Hepatocyte (in vitro differentiated cells): ENCODE measurements around the gene CRTAP.

Experiments
- CTCF ChIP-seq: fragments of 200-600 bp; sonication (generic); IDR thresholded peaks from 2 replicates; pipeline ENCODE4 v1.5.1; 2016; ENCODE audit warnings: antibody characterized with exemption, mild to moderate bottlenecking; ENCODE audit not compliant: poor library complexity
- EZH2 ChIP-seq: fragments of 200-600 bp; sonication (generic); IDR thresholded peaks from 2 replicates; pipeline ENCODE4 v1.6.1; 2016; ENCODE audit warnings: antibody characterized with exemption, mild to moderate bottlenecking, borderline replicate concordance
- EZH2phosphoT487 ChIP-seq: fragments of 200-600 bp; sonication (generic); IDR thresholded peaks from one replicate; pipeline ENCODE4 v1.6.1; 2018; ENCODE audit warnings: antibody characterized with exemption, mild to moderate bottlenecking, low read depth, moderate library complexity; ENCODE audit not compliant: unreplicated experiment, severe bottlenecking

- no peak for TF ChIP-seq CTCF
- TF ChIP-seq EZH2: no peak
- TF ChIP-seq EZH2phosphoT487: no peak
These were observed 56.7 kb downstream of the CRTAP start for GRCh38 chr3:33170531-33170930.
